PFSK-1 (cell line): Measurements from ENCODE around the gene SRGAP3.

Source experiments
- FOXP2 ChIP-seq: optimal IDR thresholded peaks from 2 replicates; pipeline ENCODE3; 2011; ENCODE audit warnings: borderline replicate concordance, control low read depth, inconsistent platforms; ENCODE audit not compliant: insufficient read depth; ENCODE audit errors: extremely low read length, extremely low read depth
- POLR2AphosphoS5 ChIP-seq: IDR thresholded peaks from 2 replicates; pipeline ENCODE4 v1.6.1; 2012; ENCODE audit warnings: low read depth, mild to moderate bottlenecking, control low read depth, low read length, moderate library complexity
- SIN3A ChIP-seq: IDR thresholded peaks from 2 replicates; pipeline ENCODE4 v1.6.1; 2012; ENCODE audit warnings: mild to moderate bottlenecking, low read length, moderate library complexity, borderline replicate concordance; ENCODE audit not compliant: insufficient read depth
- TAF1 ChIP-seq: IDR thresholded peaks from 2 replicates; pipeline ENCODE4 v1.6.1; 2012; ENCODE audit warnings: low read length, control low read depth, borderline replicate concordance; ENCODE audit not compliant: insufficient read depth
- TF ChIP-seq, protein P1 (sequence below), 2 experiments: IDR thresholded peaks; 2 replicates each; pipeline versions ENCODE4 v1.6.1 to v1.8.0; 2011 to 2012; ENCODE audit warnings: low read depth in 2 of 2, low read length in 2 of 2, control low read depth in 1 of 2, inconsistent platforms in 1 of 2, mild to moderate bottlenecking in 1 of 2, moderate library complexity in 1 of 2; ENCODE audit not compliant: insufficient read depth in 1 of 2

SRGAP3 gene

DNA sequence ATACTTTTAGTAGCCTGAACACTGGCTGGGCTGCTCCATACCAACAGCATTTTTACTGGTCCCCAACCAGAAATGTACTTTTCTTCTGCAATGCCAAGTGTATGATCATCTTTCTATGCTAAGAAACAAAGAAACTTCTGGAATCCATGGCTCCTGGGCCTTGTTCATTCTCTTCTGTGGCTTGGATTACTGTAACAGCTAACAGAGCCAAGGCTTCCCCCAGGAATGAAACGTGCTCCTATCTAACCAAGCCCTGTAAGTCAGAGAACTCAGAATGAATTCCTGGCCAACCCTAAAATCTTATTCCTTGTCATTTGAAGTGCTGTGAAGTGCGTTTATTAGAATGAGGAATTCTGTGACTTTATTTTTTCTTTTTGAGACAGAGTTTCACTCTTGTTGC lies 183.3 kb downstream of the SRGAP3 start:
- TF ChIP-seq, protein P1, sequence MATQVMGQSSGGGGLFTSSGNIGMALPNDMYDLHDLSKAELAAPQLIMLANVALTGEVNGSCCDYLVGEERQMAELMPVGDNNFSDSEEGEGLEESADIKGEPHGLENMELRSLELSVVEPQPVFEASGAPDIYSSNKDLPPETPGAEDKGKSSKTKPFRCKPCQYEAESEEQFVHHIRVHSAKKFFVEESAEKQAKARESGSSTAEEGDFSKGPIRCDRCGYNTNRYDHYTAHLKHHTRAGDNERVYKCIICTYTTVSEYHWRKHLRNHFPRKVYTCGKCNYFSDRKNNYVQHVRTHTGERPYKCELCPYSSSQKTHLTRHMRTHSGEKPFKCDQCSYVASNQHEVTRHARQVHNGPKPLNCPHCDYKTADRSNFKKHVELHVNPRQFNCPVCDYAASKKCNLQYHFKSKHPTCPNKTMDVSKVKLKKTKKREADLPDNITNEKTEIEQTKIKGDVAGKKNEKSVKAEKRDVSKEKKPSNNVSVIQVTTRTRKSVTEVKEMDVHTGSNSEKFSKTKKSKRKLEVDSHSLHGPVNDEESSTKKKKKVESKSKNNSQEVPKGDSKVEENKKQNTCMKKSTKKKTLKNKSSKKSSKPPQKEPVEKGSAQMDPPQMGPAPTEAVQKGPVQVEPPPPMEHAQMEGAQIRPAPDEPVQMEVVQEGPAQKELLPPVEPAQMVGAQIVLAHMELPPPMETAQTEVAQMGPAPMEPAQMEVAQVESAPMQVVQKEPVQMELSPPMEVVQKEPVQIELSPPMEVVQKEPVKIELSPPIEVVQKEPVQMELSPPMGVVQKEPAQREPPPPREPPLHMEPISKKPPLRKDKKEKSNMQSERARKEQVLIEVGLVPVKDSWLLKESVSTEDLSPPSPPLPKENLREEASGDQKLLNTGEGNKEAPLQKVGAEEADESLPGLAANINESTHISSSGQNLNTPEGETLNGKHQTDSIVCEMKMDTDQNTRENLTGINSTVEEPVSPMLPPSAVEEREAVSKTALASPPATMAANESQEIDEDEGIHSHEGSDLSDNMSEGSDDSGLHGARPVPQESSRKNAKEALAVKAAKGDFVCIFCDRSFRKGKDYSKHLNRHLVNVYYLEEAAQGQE (IDR thresholded peaks at IDR 0.05; ENCODE audit: insufficient read depth in 1 of 2, low read depth in 2 of 2, low read length in 2 of 2), result no peak
- TF ChIP-seq FOXP2, result no peak
- no peak for TF ChIP-seq POLR2AphosphoS5
- no peak for TF ChIP-seq TAF1
- no peak for TF ChIP-seq SIN3A

DNA sequence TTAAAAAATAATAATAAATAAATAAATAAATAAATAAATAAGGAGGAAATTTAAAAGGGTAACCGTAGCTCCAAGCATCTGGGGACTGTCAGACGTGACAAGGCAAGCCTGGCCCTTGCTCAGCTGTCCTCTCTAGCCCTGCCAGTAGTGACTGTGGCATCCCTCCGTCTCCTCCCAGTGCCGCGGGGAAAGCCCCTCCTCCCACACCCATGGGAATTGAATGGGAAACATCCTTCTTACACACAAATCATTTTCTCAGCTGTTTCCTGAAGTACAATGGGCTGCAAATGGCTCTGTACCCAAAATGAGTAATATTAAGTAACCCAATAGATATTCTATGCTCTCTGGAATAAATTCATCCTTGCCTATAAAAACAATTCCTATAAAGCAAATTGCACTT lies 184.6 kb downstream of the SRGAP3 start:
- TF ChIP-seq, protein P1 (IDR thresholded peaks at IDR 0.05; ENCODE audit: insufficient read depth in 1 of 2, low read depth in 2 of 2, low read length in 2 of 2), result no peak
- TF ChIP-seq TAF1 (no peak), SIN3A (no peak), FOXP2 (no peak), POLR2AphosphoS5 (no peak)

DNA sequence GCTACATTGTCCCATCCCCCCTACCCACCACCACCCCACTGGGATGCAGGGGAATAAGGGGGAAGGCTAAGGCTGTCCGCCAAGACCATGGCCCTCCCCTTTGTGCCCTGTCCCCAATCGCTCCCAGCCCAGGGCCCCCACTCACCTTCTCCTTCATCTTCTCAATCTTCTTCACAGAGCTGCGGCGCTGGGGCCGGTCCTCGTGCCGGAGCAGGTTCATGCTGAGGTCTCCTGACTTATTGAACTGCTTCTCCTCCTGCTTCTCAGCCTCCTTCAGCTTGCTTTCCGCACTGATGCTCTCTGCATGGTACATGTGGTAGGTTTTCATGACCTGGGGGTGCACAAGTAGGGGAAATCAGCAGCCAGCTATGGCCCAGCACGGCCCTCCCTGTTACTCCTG lies 185.2 kb downstream of the SRGAP3 start:
- TF ChIP-seq, protein P1 (IDR thresholded peaks at IDR 0.05; ENCODE audit: insufficient read depth in 1 of 2, low read depth in 2 of 2, low read length in 2 of 2), result no peak
- TF ChIP-seq SIN3A (no peak), FOXP2 (no peak), POLR2AphosphoS5 (no peak), TAF1 (no peak)

DNA sequence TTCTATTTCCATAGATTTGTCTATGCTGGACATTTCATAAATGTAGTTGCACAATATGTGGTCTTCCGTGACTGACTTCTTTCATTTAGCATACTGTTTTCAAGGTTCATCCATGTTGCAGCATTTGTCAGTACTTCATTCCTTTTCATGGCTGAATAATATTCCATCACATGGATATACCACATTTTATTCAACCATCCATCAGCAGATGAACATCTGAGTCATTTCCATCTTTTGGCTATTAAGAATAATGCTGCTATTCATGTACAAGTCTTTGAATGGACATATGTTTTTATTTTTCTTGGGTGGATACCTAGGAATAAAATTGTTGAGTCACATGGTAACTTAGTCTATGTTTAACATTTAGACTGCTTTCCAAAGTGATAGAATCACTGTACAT lies 186.9 kb downstream of the SRGAP3 start:
- TF ChIP-seq SIN3A, result no peak
- TF ChIP-seq FOXP2, result no peak
- TF ChIP-seq TAF1, result no peak
- TF ChIP-seq, protein P1 (IDR thresholded peaks at IDR 0.05; ENCODE audit: insufficient read depth in 1 of 2, low read depth in 2 of 2, low read length in 2 of 2), result no peak
- TF ChIP-seq POLR2AphosphoS5, result no peak

DNA sequence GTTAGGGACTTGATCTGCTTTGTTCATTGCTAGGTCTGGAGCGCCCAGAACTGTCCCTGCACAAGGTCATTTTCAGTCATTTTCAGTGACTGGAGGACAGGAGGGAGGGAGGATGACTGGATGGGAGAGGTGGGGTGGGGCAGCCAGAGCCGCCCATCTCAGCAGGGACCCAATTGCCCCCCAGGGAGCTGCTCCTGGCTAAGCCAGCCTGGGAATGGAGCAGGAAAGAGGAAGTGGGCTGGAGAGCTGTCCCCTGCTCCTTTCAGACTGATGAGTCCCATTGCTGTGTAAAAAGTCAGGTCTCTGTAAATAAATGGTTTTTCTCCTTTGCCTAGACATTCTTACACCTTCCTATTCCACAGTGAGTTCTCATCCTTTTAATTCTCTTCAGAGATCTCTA lies 187.8 kb downstream of the SRGAP3 start:
- TF ChIP-seq POLR2AphosphoS5 (no peak), SIN3A (no peak), TAF1 (no peak), FOXP2 (no peak)
- TF ChIP-seq, protein P1 (IDR thresholded peaks at IDR 0.05; ENCODE audit: insufficient read depth in 1 of 2, low read depth in 2 of 2, low read length in 2 of 2), result no peak
